Activated naive CD4-positive, alpha-beta T cell treated with anti-CD3 and anti-CD28 coated beads, Interleukin-2, amount 50 U/mL, for 16 hours (primary cell): ENCODE measurements around the gene KATNAL1.

ENCODE experiments used
- DNase-seq: peaks from one replicate; pipeline ENCODE4 v3.0.0-alpha.2; 2020

Gene KATNAL1

DNA sequence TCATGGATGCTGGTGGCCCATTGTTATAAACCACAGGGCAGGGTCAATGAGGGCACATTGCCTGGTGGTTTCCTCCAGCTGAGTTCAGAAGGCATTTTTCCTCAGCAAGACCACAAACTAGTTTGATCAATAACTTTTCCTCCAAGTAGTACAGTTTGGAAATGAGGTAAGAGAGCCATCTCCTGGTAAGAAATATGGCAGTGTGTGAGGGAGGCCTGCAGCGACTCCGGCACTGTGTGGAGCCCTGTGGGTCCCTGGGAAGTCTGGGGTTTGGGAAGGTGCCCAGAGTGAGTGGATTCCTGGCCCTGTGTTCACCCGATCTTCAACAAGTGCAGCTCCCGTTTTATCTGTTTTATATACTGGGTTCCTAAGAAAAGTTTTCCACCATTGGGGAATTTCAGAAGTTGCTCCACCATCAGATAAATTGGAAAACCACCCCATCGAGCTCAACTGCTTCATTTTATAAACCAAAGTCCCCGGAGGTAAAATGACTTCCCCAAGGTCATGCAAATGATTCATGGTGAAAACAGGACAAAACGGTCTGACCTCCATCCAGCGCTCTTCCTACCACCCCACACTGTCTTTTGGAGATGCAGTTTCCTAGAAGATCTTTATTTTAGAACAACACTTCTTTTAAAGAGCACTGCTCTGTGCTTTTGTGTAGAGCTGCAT, 148.4 kb downstream of the KATNAL1 start:
- no peak for DNase-seq

DNA sequence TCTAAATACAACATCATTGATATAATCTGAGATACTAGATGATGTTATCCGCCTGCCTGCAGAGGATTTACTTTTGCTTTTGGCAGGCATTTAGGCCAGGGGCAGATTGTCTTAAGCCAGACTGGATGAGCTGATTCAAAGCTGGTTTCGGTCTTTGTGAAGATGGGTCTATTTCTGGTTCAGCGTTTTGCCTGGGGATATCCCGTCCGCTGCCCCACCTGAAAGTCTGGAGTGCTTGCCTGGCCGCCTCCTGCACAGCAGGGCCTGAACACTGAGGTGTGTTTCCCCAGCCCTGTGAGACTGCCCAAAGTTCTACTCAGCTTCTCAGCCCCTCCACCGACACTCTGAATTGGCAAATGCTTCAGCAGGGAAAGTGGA, 149.7 kb downstream of the KATNAL1 start:
- DNase-seq, result no peak

DNA sequence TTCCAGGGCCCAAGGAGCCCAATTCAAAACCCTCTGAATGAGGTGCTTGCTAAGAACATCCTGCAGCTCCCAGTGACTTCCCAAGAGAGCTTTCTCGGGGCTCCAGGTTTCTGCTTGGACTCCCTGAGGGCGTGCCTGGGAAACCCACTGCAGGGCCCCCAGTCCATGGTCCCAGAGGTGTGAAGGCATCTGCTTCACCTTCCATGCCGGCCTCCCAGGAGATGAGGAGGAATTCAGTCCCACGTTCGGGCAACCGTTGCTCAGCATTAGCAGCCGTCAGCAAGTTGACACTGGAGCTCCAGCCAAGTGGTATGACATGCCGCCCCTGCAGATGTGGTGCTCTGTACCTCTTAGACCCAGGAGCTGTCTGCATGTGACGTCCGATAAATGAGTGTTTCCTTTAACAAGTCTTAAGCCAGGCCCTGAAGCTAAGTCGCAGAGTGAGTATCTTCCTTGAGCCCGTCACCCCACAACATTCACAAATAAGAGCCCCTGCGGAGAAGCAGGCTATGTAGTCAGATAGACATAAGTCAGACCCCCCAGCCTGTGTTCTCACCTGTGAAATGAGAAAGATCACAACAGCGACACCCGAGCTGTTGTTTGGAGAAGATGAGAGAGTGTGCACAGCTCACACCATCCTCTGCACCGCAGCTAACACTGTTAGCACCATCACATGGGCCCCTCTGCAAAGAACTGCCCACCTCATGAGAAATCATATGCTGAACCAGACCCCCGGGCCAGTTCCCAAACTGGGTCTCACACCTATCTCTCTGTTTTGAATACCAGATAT, 150.3 kb downstream of the KATNAL1 start:
- no peak for DNase-seq

DNA sequence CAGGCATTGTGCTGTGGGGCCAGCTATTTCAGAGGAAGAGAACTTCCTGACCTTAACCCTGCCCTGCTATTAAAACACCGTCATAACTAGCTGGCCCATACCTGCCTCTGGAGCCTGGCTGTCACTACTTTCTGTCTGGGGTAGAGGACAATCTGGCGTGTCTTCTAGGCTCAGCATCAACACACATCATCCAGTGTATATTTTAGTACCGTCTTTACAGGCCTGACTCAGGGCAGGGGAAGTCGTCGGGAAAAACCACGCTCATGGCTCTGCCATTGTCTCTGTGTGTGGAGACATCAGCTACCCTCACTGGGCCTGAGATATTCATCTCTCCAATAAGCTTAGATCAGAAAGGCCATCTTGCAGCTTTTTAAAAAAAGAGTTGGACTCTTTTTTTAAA, 151.1 kb downstream of the KATNAL1 start:
- no peak for DNase-seq

DNA sequence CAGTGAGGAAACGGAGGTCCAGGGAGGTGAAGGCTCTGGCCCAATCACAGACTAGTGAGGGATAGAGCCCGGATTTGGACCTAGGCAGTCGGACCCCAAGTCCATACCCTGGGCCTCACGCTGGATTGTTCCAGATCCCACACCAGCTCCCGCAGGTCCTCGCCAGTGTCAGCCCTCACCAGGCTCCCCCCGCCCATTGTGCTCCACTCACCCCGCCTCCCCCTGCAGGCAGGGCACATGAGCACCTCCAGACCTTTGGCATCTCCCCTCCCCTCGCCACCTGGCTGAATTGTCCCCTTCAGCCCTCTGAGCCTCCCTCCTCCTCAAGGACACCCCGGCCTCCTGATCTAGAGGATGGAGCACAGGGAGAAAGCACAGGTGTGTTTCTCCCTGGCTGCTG, 152.4 kb downstream of the KATNAL1 start:
- DNase-seq, result no peak

DNA sequence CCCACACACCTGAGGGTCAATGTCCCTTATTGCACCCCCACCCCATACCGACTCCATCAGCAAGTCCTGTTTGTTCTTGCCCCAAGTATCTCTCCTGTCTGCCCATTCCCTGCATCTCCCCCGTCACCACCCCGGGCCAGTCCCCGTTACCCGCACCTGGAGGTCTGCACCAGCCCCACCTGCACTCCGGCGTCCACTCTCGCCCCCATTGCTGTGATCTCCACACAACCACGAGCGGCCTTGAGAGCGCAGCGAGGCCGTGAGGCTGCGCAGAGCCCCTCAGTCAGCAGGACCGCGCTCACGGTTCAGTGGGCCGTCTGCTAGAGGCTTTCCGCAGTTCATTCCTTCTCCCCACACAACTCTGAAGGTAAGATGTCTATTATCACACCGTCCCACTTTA, 152.8 kb downstream of the KATNAL1 start:
- no peak for DNase-seq

DNA sequence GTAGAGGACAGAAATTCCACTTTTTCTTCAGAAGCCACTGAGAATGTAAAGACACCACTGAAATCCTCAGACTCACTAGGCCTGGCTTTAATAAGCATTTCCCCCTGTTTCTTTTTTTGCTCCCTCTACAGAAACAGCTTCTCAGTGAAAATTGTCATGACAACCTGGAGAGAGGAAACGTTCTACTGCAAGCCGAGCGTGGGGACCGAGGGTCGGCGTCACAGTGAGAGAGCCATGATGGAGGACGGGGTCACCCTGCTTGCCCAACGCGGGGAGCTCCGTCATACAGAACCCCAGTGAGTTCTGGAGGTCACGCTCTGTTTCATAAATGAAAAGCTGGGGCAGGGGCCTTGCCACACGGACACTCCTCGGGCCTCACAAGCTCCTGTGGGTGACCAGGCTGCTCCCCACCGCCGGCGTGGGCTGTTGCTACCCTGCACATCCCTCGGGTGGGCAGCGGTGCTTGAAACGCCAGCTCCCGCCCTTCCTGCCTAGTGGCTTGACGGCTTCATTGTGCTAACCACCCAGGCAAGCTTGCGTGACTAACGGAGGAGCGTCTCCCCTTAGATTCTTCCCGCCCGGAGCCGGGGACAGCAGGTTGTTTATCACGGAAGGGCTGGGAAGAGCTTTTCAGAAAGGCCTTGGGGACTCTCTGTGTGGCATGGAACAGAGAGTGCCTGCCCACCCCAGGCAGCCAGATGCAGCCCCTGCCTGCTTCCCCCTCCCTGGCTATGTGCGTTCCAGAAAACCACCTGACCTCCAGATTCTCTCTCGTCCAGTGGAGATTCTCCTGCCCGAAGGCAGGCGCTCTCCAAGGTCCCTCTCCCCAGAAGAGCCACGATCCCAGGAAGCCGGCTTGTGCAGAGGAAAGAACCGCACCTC, 153.6 kb downstream of the KATNAL1 start:
- no peak for DNase-seq
